ENCODE measurements around the gene GINS2. TPM values are rescaled to one million over a fixed set of nuclear protein-coding genes. Genes with fewer than 3 reads are reported as not detected.

Gene GINS2
- total and polyA plus RNA-seq, 11 donors = 0.15 to 4.2 (median 0.53) TPM; not detected in 1

DNA sequence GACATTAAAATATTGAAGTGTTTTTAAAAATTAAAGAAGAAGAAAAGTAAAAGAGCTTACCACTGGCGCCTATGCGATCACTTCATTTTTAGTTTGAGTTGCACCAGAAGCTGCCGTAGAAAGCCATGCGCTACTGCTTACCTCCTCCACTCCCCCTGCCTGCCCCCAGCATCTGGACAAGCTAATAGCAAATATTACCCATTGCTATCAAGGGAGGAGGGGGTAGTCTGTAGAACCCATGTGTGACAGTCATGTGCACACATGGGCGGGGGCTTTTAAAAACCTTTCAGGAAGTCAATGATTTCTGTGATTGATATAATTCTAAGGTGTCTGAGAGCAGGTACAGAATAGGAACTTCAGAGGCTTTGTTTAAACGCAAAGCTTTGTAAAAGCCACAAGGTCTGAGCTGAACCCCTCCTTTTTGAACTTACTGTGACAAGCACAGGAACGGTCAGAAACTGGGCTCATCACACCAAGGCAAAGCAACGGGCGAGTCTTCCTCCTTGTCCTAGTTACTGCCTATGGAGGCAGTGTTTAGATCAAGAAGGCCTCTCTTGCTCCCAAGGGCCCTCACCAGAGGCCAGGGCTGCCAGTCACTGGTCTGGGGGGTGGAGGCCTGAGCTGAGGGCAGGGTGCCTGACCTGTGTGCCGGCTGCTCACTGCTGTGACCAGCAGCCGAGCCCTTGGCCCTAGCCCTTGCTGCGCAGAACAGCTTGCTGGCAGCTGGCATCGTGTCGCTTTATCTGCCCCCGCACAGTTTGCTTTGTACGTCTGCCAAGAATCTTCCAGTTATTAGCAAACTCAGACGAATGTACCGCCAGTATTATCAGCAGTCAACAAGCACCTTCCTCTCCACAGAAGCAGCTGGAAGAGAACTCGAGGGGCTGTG lies 15.0 kb downstream of the GINS2 start:
- Histone ChIP-seq H3K36me3 (peaks cover 0 to 94% (median 53%) of the 10 kb centered on the region in 9 donors), H3K4me1 (peaks cover 0 to 22% (median 12%) of the 10 kb centered on the region in 12 donors), H3K27me3 (no peaks in the 10 kb centered on the region), H3K27ac (peak overlapping the region in 11 of 12 donors; percentile 22 to 78 (median 61)), H3K9me3 (no peaks in the 10 kb centered on the region), H3K4me3 (no peak overlapping the region)
- TF ChIP-seq POLR2A (IDR thresholded peaks at IDR 0.05) = no peak
- TF ChIP-seq, protein P1, sequence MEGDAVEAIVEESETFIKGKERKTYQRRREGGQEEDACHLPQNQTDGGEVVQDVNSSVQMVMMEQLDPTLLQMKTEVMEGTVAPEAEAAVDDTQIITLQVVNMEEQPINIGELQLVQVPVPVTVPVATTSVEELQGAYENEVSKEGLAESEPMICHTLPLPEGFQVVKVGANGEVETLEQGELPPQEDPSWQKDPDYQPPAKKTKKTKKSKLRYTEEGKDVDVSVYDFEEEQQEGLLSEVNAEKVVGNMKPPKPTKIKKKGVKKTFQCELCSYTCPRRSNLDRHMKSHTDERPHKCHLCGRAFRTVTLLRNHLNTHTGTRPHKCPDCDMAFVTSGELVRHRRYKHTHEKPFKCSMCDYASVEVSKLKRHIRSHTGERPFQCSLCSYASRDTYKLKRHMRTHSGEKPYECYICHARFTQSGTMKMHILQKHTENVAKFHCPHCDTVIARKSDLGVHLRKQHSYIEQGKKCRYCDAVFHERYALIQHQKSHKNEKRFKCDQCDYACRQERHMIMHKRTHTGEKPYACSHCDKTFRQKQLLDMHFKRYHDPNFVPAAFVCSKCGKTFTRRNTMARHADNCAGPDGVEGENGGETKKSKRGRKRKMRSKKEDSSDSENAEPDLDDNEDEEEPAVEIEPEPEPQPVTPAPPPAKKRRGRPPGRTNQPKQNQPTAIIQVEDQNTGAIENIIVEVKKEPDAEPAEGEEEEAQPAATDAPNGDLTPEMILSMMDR (IDR thresholded peaks at IDR 0.05) = no peak
- intact Hi-C loops (cut with DNase I) = no loop called here
- DNase-seq = peak in 4 of 5 donors; percentile 69 to 82 (median 75)
- WGBS, 4 donors = 54 to 56% (median 55%) methylated on average over 18 to 19 of the region's 19 CpGs
- ATAC-seq = peak; percentile 87 to 97 (median 96)

DNA sequence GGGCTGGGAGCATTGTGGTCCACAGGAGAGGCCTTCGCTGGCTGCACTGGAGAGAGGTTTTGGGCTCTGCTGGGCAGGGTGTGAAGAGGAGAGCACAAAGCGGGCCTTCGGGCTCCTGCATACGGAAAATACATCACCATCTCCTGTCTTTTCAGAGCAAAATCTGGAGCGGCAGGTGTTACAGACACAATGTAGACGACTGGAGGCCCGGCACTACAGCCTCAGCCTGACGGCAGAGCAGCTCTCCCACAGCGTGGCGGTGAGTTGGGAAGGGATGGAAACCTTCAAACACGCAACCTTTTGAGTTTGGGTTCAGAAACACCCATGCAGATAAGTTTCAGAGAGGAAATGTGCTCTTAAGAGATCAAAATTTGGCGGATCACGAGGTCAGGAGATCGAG lies 17.9 kb downstream of the GINS2 start:
- intact Hi-C loops (cut with DNase I) = no loop called here
- peaks cover 0 to 99% (median 80%) of the 10 kb centered on the region in 9 donors for H3K36me3 ChIP-seq
- no peak for ATAC-seq
- H3K27me3 ChIP-seq = no peaks in the 10 kb centered on the region
- no peak for DNase-seq
- 95 to 97% (median 97%) methylated on average over 14 of the region's 14 CpGs for WGBS, 4 donors
- TF ChIP-seq POLR2A (IDR thresholded peaks at IDR 0.05) = no peak
- H3K9me3 ChIP-seq = no peaks in the 10 kb centered on the region
- no peak overlapping the region for H3K4me3 ChIP-seq
- no peak overlapping the region for H3K27ac ChIP-seq
- H3K4me1 ChIP-seq = peaks cover 0 to 22% (median 12%) of the 10 kb centered on the region in 12 donors

DNA sequence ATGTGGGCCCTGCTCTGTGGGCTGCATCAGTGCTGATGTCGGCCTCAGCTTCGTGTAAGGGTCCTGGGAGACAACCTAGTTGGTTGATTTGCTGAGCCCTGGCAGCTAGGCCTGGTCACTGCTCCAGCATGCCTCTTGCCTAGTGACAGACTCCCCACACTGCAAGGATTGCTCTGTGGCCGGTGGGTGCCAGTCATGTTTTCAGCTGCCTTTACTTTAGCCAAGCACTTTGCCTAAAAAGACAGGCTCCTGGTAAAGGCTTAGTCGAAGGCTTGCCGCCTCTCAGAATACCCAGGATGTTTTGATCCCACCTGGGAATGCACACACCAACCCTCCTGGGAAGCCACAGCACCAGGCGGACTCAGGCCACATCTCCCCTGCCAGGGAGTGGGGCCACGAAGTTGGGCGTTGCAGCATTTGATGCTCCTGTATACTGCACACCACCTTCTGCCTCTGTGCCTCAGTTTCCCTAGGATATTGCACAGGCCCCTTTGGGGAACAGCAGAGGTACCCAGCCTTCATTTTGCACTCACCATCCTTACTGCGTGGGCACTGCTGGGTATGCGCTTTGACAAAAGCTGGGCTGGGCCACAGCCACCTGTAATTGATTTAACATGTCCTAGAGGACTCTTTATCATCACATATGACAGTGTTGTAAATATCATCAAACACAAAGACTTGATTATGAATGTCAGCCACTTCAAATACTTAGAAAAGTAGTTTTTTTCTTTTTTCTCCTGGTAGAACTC lies 19.9 kb downstream of the GINS2 start:
- Histone ChIP-seq H3K36me3 (peaks cover 0 to 99% (median 91%) of the 10 kb centered on the region in 9 donors), H3K27ac (no peak overlapping the region), H3K27me3 (no peaks in the 10 kb centered on the region), H3K9me3 (no peaks in the 10 kb centered on the region), H3K4me3 (no peak overlapping the region), H3K4me1 (peaks cover 0 to 9% (median 5%) of the 10 kb centered on the region in 12 donors)
- intact Hi-C loops (cut with DNase I) = loop anchor here in 3 of 10 donors (5.0 kb wide), 2 partner anchors 48 to 58 kb away; no protein-coding TSS in a partner anchor
- no peak for DNase-seq
- no peak for TF ChIP-seq POLR2A (IDR thresholded peaks at IDR 0.05)
- TF ChIP-seq, protein P1 (IDR thresholded peaks at IDR 0.05) = no peak
- ATAC-seq = no peak
- WGBS, 4 donors = 92 to 96% (median 94%) methylated on average over 10 of the region's 10 CpGs

DNA sequence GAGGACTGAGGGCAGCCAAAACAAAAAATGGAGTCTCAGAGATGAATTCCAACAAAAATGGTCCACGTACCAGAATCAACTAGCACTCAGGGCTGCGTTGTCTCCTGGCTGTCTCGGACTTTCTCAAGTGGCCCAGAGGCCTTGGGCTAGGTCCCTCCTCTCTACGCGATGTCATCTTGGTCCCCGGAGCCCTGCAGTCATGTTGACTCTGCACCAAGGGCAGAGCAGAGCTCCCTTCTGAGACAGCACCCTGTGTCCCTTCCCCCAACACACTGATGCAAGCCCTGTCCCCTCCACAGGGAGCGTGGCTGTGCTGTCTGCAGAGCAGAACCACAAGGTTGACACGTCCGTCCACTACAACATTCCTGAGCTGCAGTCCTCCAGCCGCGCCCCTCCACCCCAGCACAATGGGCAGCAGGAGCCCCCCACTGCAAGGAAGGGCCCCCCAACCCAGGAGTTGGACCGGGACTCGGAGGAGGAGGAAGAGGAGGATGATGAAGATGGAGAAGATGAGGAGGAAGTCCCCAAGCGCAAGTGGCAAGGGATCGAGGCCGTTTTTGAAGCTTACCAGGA lies 20.8 kb downstream of the GINS2 start:
- DNase-seq = no peak
- no peak for TF ChIP-seq POLR2A (IDR thresholded peaks at IDR 0.05)
- TF ChIP-seq, protein P1 (IDR thresholded peaks at IDR 0.05) = no peak
- Histone ChIP-seq H3K36me3 (peaks cover 0 to 100% (median 96%) of the 10 kb centered on the region in 9 donors), H3K4me3 (no peak overlapping the region), H3K4me1 (peaks cover 0 to under 1% (median 0%) of the 10 kb centered on the region in 12 donors), H3K9me3 (no peaks in the 10 kb centered on the region), H3K27me3 (no peaks in the 10 kb centered on the region), H3K27ac (no peak overlapping the region)
- ATAC-seq = no peak
- intact Hi-C loops (cut with DNase I) = loop anchor here in 3 of 10 donors (5.0 kb wide), 2 partner anchors 49 to 59 kb away; no protein-coding TSS in a partner anchor
- WGBS, 4 donors = 87 to 93% (median 90%) methylated on average over 16 of the region's 16 CpGs
